ENCODE measurements around the gene DGUOK. TPM values are rescaled to one million over a fixed set of nuclear protein-coding genes. Genes with fewer than 3 reads are reported as not detected.

The DGUOK gene
- total RNA-seq, 1 experiment from 2014 or later: 47.5 TPM

GRCh38 chr2:73997813-73998212 lies 71.1 kb downstream of the DGUOK start:
- no peak for DNase-seq (ENCODE audit: low spot score)

- DNase-seq (ENCODE audit: low spot score): no peak
Observed at GRCh38 chr2:73998451-73998850, 71.8 kb downstream of the DGUOK start.

GRCh38 chr2:73998933-73999332 lies 72.3 kb downstream of the DGUOK start:
- DNase-seq (ENCODE audit: low spot score): no peak

GRCh38 chr2:73999881-74000597 lies 73.4 kb downstream of the DGUOK start:
- DNase-seq (ENCODE audit: low spot score): peak; percentile 14

- no peak for DNase-seq (ENCODE audit: low spot score)
Observed at GRCh38 chr2:74000666-74001065, 74.0 kb downstream of the DGUOK start.

- DNase-seq (ENCODE audit: low spot score): no peak
Observed at GRCh38 chr2:74001121-74001520, 74.4 kb downstream of the DGUOK start.

- no peak for DNase-seq (ENCODE audit: low spot score)
Observed at GRCh38 chr2:74001781-74002504, 75.3 kb downstream of the DGUOK start.

GRCh38 chr2:74002505-74003421 lies 76.1 kb downstream of the DGUOK start:
- peak; percentile 74 for DNase-seq (ENCODE audit: low spot score)

GRCh38 chr2:74003494-74004211 lies 77.0 kb downstream of the DGUOK start:
- DNase-seq (ENCODE audit: low spot score): no peak

- no peak for DNase-seq (ENCODE audit: low spot score)
Observed at GRCh38 chr2:74004212-74005182, 77.8 kb downstream of the DGUOK start.

- no peak for DNase-seq (ENCODE audit: low spot score)
Observed at GRCh38 chr2:74005786-74006185, 79.1 kb downstream of the DGUOK start.

GRCh38 chr2:74006459-74006858 lies 79.8 kb downstream of the DGUOK start:
- no peak for DNase-seq (ENCODE audit: low spot score)

- DNase-seq (ENCODE audit: low spot score): no peak
Observed at GRCh38 chr2:74007121-74007520, 80.4 kb downstream of the DGUOK start.

- no peak for DNase-seq (ENCODE audit: low spot score)
Observed at GRCh38 chr2:74007711-74008110, 81.0 kb downstream of the DGUOK start.

Small RNA genes lying within 50 kb of the gene (small RNA-seq; reads per million reads assigned to genes)
- gene AC110801.1 (not detected), gene RNA5SP97 (not detected)

Other genes with a start within 250 kb of the DGUOK start
- 16.6 and 18.8 TPM in 2 replicates for gene TPRKB, start 189.5 kb upstream of the DGUOK start, total RNA-seq (2014; rRNA removed; shearing (Covaris generic))
- gene DUSP11, start 146.8 kb upstream of the DGUOK start, total RNA-seq (2014; rRNA removed; shearing (Covaris generic)): 17.8 and 18.4 TPM in 2 replicates
- not detected in 2 replicates for gene C2orf78, start 142.7 kb upstream of the DGUOK start, total RNA-seq (2014; rRNA removed; shearing (Covaris generic))
- gene STAMBP, start 97.9 kb upstream of the DGUOK start, total RNA-seq (2014; rRNA removed; shearing (Covaris generic)): 20.9 and 28.2 TPM in 2 replicates
- gene ACTG2, start 33.9 kb upstream of the DGUOK start, total RNA-seq (2014; rRNA removed; shearing (Covaris generic)): not detected in 2 replicates
- gene TET3, start 58.0 kb downstream of the DGUOK start, total RNA-seq (2014; rRNA removed; shearing (Covaris generic)): 11.7 and 13.3 TPM in 2 replicates
- gene BOLA3, start 221.0 kb downstream of the DGUOK start, total RNA-seq (2014; rRNA removed; shearing (Covaris generic)): 24.6 and 31.9 TPM in 2 replicates